Memory B cell (primary cell): ENCODE results near the gene SLC38A1.

Experiments used
- ATAC-seq: fragments of 150-1000 bp; cut with Tn5 transposase; 2 replicates; pipeline ENCODE4 v1.10.0; 2021; ENCODE audit warnings: low read depth, mild to moderate bottlenecking, moderate library complexity
- DNase-seq, 2 donors: peaks; one replicate each; pipeline ENCODE4 v3.0.0; 2022; ENCODE audit warnings: low spot score in 2 of 2
- H3K27ac Mint-ChIP-seq: one replicate; pipeline ENCODE4 v1.8.0; 2022; ENCODE audit warnings: mild to moderate bottlenecking, moderate library complexity, mixed read lengths
- H3K27me3 Mint-ChIP-seq: one replicate; pipeline ENCODE4 v1.8.0; 2022; ENCODE audit warnings: mixed read lengths
- H3K36me3 Mint-ChIP-seq: one replicate; pipeline ENCODE4 v1.8.0; 2022; ENCODE audit warnings: mild to moderate bottlenecking, mixed read lengths
- H3K4me1 Mint-ChIP-seq: one replicate; pipeline ENCODE4 v1.8.0; 2022; ENCODE audit warnings: mixed read lengths
- H3K4me3 Mint-ChIP-seq: one replicate; pipeline ENCODE4 v1.8.0; 2022; ENCODE audit warnings: mild to moderate bottlenecking, moderate library complexity, mixed read lengths
- H3K9me3 Mint-ChIP-seq: one replicate; pipeline ENCODE4 v1.8.0; 2022; ENCODE audit warnings: mixed read lengths

SLC38A1 gene

GRCh38 chr12:46149905-46150304 is 118.9 kb downstream of the SLC38A1 start:
- DNase-seq = no peak
- Mint-ChIP-seq H3K36me3 (no peaks in the 10 kb centered on the region), H3K27me3 (peaks cover 11% of the 10 kb centered on the region), H3K9me3 (no peaks in the 10 kb centered on the region), H3K4me3 (no peak overlapping the region), H3K4me1 (peaks cover 6% of the 10 kb centered on the region), H3K27ac (no peak overlapping the region)
- no peak for ATAC-seq

GRCh38 chr12:46149079-46149464 is 119.8 kb downstream of the SLC38A1 start:
- DNase-seq (no peak), ATAC-seq (no peak)
- H3K4me1 Mint-ChIP-seq = peaks cover 6% of the 10 kb centered on the region
- no peak overlapping the region for H3K27ac Mint-ChIP-seq
- peaks cover 11% of the 10 kb centered on the region for H3K27me3 Mint-ChIP-seq
- H3K9me3 Mint-ChIP-seq = no peaks in the 10 kb centered on the region
- no peaks in the 10 kb centered on the region for H3K36me3 Mint-ChIP-seq
- no peak overlapping the region for H3K4me3 Mint-ChIP-seq

GRCh38 chr12:46148327-46149078 is 120.3 kb downstream of the SLC38A1 start:
- Mint-ChIP-seq H3K4me1 (peaks cover 6% of the 10 kb centered on the region), H3K27me3 (peaks cover 11% of the 10 kb centered on the region), H3K27ac (no peak overlapping the region), H3K36me3 (no peaks in the 10 kb centered on the region), H3K4me3 (no peak overlapping the region), H3K9me3 (no peaks in the 10 kb centered on the region)
- DNase-seq (no peak), ATAC-seq (no peak)

- Mint-ChIP-seq H3K27me3 (peaks cover 15% of the 10 kb centered on the region), H3K4me1 (peaks cover 3% of the 10 kb centered on the region), H3K36me3 (no peaks in the 10 kb centered on the region), H3K27ac (no peak overlapping the region), H3K4me3 (no peak overlapping the region), H3K9me3 (no peaks in the 10 kb centered on the region)
- DNase-seq = no peak
- no peak for ATAC-seq
Measured at GRCh38 chr12:46147144-46147543, 121.7 kb downstream of the SLC38A1 start.

GRCh38 chr12:46145881-46146280 is 123.0 kb downstream of the SLC38A1 start:
- no peak overlapping the region for H3K27ac Mint-ChIP-seq
- no peak for DNase-seq
- no peak for ATAC-seq
- H3K36me3 Mint-ChIP-seq = no peaks in the 10 kb centered on the region
- H3K9me3 Mint-ChIP-seq = no peaks in the 10 kb centered on the region
- H3K27me3 Mint-ChIP-seq = peaks cover 15% of the 10 kb centered on the region
- no peak overlapping the region for H3K4me3 Mint-ChIP-seq
- H3K4me1 Mint-ChIP-seq = peaks cover 2% of the 10 kb centered on the region

- Mint-ChIP-seq H3K36me3 (no peaks in the 10 kb centered on the region), H3K9me3 (peaks cover 2% of the 10 kb centered on the region), H3K27me3 (peaks cover 15% of the 10 kb centered on the region), H3K27ac (no peak overlapping the region), H3K4me1 (no peaks in the 10 kb centered on the region), H3K4me3 (no peak overlapping the region)
- no peak for ATAC-seq
- DNase-seq = no peak
Measured at GRCh38 chr12:46144433-46144832, 124.4 kb downstream of the SLC38A1 start.

GRCh38 chr12:46136249-46136648 is 132.6 kb downstream of the SLC38A1 start:
- Mint-ChIP-seq H3K27ac (no peak overlapping the region), H3K27me3 (no peaks in the 10 kb centered on the region)

GRCh38 chr12:46135750-46136149 is 133.1 kb downstream of the SLC38A1 start:
- ATAC-seq = no peak
- H3K9me3 Mint-ChIP-seq = peaks cover 3% of the 10 kb centered on the region
- DNase-seq = no peak
- H3K36me3 Mint-ChIP-seq = no peaks in the 10 kb centered on the region
- H3K27ac Mint-ChIP-seq = no peak overlapping the region
- no peaks in the 10 kb centered on the region for H3K4me1 Mint-ChIP-seq
- H3K27me3 Mint-ChIP-seq = peaks cover under 1% of the 10 kb centered on the region
- no peak overlapping the region for H3K4me3 Mint-ChIP-seq

More at GRCh38 chr12:46136249-46136648, 132.6 kb downstream of the SLC38A1 start:
- ATAC-seq = no peak
- H3K4me3 Mint-ChIP-seq = no peak overlapping the region
- no peaks in the 10 kb centered on the region for H3K4me1 Mint-ChIP-seq
- DNase-seq = no peak
- H3K9me3 Mint-ChIP-seq = peaks cover 3% of the 10 kb centered on the region
- H3K36me3 Mint-ChIP-seq = no peaks in the 10 kb centered on the region

- Mint-ChIP-seq H3K9me3 (peaks cover 3% of the 10 kb centered on the region), H3K27me3 (peaks cover 2% of the 10 kb centered on the region), H3K4me1 (no peaks in the 10 kb centered on the region), H3K36me3 (no peaks in the 10 kb centered on the region), H3K4me3 (no peak overlapping the region), H3K27ac (no peak overlapping the region)
- ATAC-seq (no peak), DNase-seq (no peak)
Measured at GRCh38 chr12:46134852-46135251, 134.0 kb downstream of the SLC38A1 start.

- H3K27ac Mint-ChIP-seq = no peak overlapping the region
- no peaks in the 10 kb centered on the region for H3K36me3 Mint-ChIP-seq
- ATAC-seq (no peak), DNase-seq (no peak)
- H3K4me3 Mint-ChIP-seq = no peak overlapping the region
- peaks cover 2% of the 10 kb centered on the region for H3K27me3 Mint-ChIP-seq
- H3K9me3 Mint-ChIP-seq = no peaks in the 10 kb centered on the region
- H3K4me1 Mint-ChIP-seq = no peaks in the 10 kb centered on the region
Measured at GRCh38 chr12:46134205-46134811, 134.5 kb downstream of the SLC38A1 start.

- DNase-seq (no peak), ATAC-seq (no peak)
- Mint-ChIP-seq H3K36me3 (no peaks in the 10 kb centered on the region), H3K4me3 (no peak overlapping the region), H3K27me3 (peaks cover 2% of the 10 kb centered on the region), H3K4me1 (no peaks in the 10 kb centered on the region), H3K9me3 (no peaks in the 10 kb centered on the region), H3K27ac (no peak overlapping the region)
Measured at GRCh38 chr12:46133751-46134150, 135.1 kb downstream of the SLC38A1 start.
